Dedifferentiated amniotic fluid mesenchymal stem cell (primary cell): ENCODE data around the gene AGPS.

Experiments used
- DNase-seq: peaks from one replicate; pipeline ENCODE4 v3.0.0-alpha.2; 2016; ENCODE audit errors: extremely low spot score

The AGPS gene

GRCh38 chr2:177589186-177589585 is 196.6 kb downstream of the AGPS start:
- no peak for DNase-seq

GRCh38 chr2:177592397-177592796 is 199.8 kb downstream of the AGPS start:
- DNase-seq: no peak

- DNase-seq: no peak
Measured at GRCh38 chr2:177592945-177593344, 200.4 kb downstream of the AGPS start.

- DNase-seq: no peak
Measured at GRCh38 chr2:177593402-177593801, 200.8 kb downstream of the AGPS start.
